Measurements from ENCODE around the gene TPM1.

The TPM1 gene

GRCh38 chr15:62999178-62999577 lies 43.4 kb upstream of the TPM1 start:
- Histone ChIP-seq H3K27me3 (ENCODE audit: low read length) (no peaks in the 10 kb centered on the region), H3K79me2 (ENCODE audit: insufficient read depth, low read length) (no peaks in the 10 kb centered on the region), H3K9me3 (ENCODE audit: insufficient read depth, low read length) (no peaks in the 10 kb centered on the region), H3K36me3 (ENCODE audit: low read length) (no peaks in the 10 kb centered on the region), H3K9ac (ENCODE audit: low read length) (no peak overlapping the region), H3K27ac (ENCODE audit: low read depth, low read length) (no peak overlapping the region), H4K20me1 (ENCODE audit: low read depth, low read length) (no peaks in the 10 kb centered on the region), H3K4me2 (ENCODE audit: low read depth, low read length, poor library complexity, severe bottlenecking) (no peak overlapping the region), H3F3A (ENCODE audit: insufficient read depth) (no peaks in the 10 kb centered on the region), H2AFZ (ENCODE audit: low read depth, low read length, severe bottlenecking) (no peak overlapping the region), H3K4me3 (ENCODE audit: insufficient read depth, low read length, poor library complexity, severe bottlenecking) (no peak overlapping the region), H3K9me2 (replicated peaks; ENCODE audit: insufficient read depth, low read length) (no peaks in the 10 kb centered on the region)
- no peak for TF ChIP-seq CTCF (IDR thresholded peaks at IDR 0.05; ENCODE audit: insufficient read depth, low read length, poor library complexity, severe bottlenecking)
- no peak for TF ChIP-seq EZH2phosphoT487 (conservative IDR thresholded peaks at IDR 0.05; ENCODE audit: low read length)

- Histone ChIP-seq H3K9me3 (ENCODE audit: insufficient read depth, low read length) (no peaks in the 10 kb centered on the region), H2AFZ (ENCODE audit: low read depth, low read length, severe bottlenecking) (no peak overlapping the region), H3K4me3 (ENCODE audit: insufficient read depth, low read length, poor library complexity, severe bottlenecking) (no peak overlapping the region), H3F3A (ENCODE audit: insufficient read depth) (no peaks in the 10 kb centered on the region), H3K4me2 (ENCODE audit: low read depth, low read length, poor library complexity, severe bottlenecking) (no peak overlapping the region), H3K9me2 (replicated peaks; ENCODE audit: insufficient read depth, low read length) (no peaks in the 10 kb centered on the region), H3K27me3 (ENCODE audit: low read length) (no peaks in the 10 kb centered on the region), H3K9ac (ENCODE audit: low read length) (no peak overlapping the region), H3K79me2 (ENCODE audit: insufficient read depth, low read length) (no peaks in the 10 kb centered on the region), H3K36me3 (ENCODE audit: low read length) (no peaks in the 10 kb centered on the region), H4K20me1 (ENCODE audit: low read depth, low read length) (no peaks in the 10 kb centered on the region), H3K27ac (ENCODE audit: low read depth, low read length) (no peak overlapping the region)
- TF ChIP-seq CTCF (IDR thresholded peaks at IDR 0.05; ENCODE audit: insufficient read depth, low read length, poor library complexity, severe bottlenecking) (no peak), EZH2phosphoT487 (conservative IDR thresholded peaks at IDR 0.05; ENCODE audit: low read length) (no peak)
Measured at GRCh38 chr15:62999923-63000561, 42.5 kb upstream of the TPM1 start.

DNA sequence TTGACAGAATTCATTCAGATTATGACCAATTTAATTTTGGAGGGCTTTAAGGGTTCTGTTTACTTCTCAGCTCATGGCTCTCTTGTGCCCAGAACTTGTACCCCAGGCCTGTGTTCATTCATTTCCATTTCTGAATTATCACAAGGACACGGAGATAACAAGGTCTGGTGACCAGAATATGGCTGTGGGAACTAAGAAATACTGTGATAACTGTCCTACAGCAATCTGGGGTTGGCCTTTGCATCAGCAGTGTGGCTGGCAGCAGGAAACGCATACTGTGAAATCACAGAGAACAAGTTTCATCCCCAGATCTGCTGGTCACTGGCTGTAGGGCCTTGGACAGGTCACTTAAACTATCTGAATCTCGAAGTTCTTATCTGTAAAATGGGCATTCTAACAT lies 41.8 kb upstream of the TPM1 start:
- H3K79me2 ChIP-seq (ENCODE audit: insufficient read depth, low read length): no peaks in the 10 kb centered on the region
- no peak overlapping the region for H3K4me2 ChIP-seq (ENCODE audit: low read depth, low read length, poor library complexity, severe bottlenecking)
- no peaks in the 10 kb centered on the region for H4K20me1 ChIP-seq (ENCODE audit: low read depth, low read length)
- no peak overlapping the region for H3K9ac ChIP-seq (ENCODE audit: low read length)
- H3K4me3 ChIP-seq (ENCODE audit: insufficient read depth, low read length, poor library complexity, severe bottlenecking): no peak overlapping the region
- no peak overlapping the region for H2AFZ ChIP-seq (ENCODE audit: low read depth, low read length, severe bottlenecking)
- H3K27me3 ChIP-seq (ENCODE audit: low read length): no peaks in the 10 kb centered on the region
- H3F3A ChIP-seq (ENCODE audit: insufficient read depth): no peaks in the 10 kb centered on the region
- no peaks in the 10 kb centered on the region for H3K9me3 ChIP-seq (ENCODE audit: insufficient read depth, low read length)
- H3K27ac ChIP-seq (ENCODE audit: low read depth, low read length): no peak overlapping the region
- no peak for TF ChIP-seq EZH2phosphoT487 (conservative IDR thresholded peaks at IDR 0.05; ENCODE audit: low read length)
- TF ChIP-seq CTCF (IDR thresholded peaks at IDR 0.05; ENCODE audit: insufficient read depth, low read length, poor library complexity, severe bottlenecking): no peak
- H3K36me3 ChIP-seq (ENCODE audit: low read length): no peaks in the 10 kb centered on the region
- H3K9me2 ChIP-seq (replicated peaks; ENCODE audit: insufficient read depth, low read length): no peaks in the 10 kb centered on the region

Data from SU-DHL-6 (cell line).